HFF-Myc (cell line): ENCODE results near the gene CASP8.

ENCODE experiments used
- DNase-seq: peaks from one replicate; pipeline ENCODE4 v3.0.0-alpha.2; 2011; ENCODE audit warnings: low read depth; ENCODE audit errors: extremely low read depth
- H3K4me3 ChIP-seq: replicated peaks from 2 replicates; pipeline ENCODE4 v1.5.1; 2011; ENCODE audit warnings: low read depth, mild to moderate bottlenecking, control low read depth, low read length
- TF ChIP-seq, protein P1 (sequence below): IDR thresholded peaks from 2 replicates; pipeline ENCODE4 v1.5.1; 2012; ENCODE audit warnings: mild to moderate bottlenecking, low read depth, low read length, control low read depth; ENCODE audit errors: missing control alignments

CASP8 gene

DNA sequence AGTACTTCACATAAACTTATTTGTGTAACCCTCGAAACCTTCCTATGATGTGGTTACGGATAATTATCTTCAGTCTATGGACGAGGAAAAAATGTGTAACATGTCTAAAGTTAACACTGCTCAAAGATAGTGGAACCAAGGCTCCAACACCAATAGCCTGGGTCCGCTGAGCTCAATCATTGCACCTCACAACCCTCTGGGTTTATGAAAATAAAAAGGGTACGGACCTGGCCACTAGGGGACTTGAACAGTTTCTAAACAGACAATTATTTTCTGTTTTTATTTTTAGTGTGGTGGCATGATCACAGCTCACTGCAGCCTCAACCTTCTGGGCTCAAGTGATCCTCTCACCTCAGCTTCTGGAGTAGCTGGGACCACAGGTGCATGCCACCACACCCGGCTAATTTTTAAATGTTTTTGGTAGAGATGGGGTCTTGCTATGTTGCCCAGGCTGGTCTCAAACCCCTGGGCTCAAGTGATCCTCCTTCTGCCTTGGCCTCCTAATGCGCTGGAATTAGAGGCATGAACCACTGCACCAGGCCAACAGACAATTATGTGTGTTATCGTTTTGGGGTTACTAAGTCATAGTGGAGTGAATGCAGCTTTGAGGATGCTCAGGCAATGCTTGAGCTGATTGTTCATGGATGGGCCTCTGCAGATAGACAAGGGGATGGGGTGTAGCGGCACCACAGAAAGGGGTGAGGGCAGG lies 10.1 kb downstream of the CASP8 start:
- no peak for DNase-seq
- H3K4me3 ChIP-seq, result no peak overlapping the region
- TF ChIP-seq, protein P1, sequence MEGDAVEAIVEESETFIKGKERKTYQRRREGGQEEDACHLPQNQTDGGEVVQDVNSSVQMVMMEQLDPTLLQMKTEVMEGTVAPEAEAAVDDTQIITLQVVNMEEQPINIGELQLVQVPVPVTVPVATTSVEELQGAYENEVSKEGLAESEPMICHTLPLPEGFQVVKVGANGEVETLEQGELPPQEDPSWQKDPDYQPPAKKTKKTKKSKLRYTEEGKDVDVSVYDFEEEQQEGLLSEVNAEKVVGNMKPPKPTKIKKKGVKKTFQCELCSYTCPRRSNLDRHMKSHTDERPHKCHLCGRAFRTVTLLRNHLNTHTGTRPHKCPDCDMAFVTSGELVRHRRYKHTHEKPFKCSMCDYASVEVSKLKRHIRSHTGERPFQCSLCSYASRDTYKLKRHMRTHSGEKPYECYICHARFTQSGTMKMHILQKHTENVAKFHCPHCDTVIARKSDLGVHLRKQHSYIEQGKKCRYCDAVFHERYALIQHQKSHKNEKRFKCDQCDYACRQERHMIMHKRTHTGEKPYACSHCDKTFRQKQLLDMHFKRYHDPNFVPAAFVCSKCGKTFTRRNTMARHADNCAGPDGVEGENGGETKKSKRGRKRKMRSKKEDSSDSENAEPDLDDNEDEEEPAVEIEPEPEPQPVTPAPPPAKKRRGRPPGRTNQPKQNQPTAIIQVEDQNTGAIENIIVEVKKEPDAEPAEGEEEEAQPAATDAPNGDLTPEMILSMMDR, result no peak

DNA sequence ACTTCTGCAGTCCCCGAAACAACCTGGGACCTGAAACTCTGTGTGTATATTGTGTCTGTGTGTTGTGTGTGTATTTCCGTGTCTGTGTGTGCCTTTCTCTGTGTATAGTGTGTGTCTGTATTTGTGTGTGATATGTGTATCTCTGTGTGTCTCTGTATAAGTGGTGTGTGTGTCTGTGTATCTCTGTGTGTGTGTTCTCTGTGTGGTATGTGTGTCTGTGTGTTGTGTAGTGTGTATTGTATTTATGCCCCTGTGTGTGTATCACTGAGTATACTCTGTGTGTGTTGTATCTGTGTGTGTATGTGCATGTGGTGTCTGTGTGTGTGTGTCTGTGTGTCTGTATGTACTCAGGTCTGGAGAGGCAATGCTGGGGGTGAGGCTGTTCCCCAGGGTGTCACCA lies 11.6 kb downstream of the CASP8 start:
- TF ChIP-seq, protein P1, result no peak
- no peak overlapping the region for H3K4me3 ChIP-seq
- no peak for DNase-seq

GRCh38 chr2:201273330-201273983 lies 13.1 kb downstream of the CASP8 start:
- H3K4me3 ChIP-seq, result no peak overlapping the region
- no peak for DNase-seq
- TF ChIP-seq, protein P1, result no peak

- no peak for DNase-seq
- H3K4me3 ChIP-seq, result no peak overlapping the region
- TF ChIP-seq, protein P1, result no peak
Observed at GRCh38 chr2:201275069-201275468, 14.7 kb downstream of the CASP8 start.

DNA sequence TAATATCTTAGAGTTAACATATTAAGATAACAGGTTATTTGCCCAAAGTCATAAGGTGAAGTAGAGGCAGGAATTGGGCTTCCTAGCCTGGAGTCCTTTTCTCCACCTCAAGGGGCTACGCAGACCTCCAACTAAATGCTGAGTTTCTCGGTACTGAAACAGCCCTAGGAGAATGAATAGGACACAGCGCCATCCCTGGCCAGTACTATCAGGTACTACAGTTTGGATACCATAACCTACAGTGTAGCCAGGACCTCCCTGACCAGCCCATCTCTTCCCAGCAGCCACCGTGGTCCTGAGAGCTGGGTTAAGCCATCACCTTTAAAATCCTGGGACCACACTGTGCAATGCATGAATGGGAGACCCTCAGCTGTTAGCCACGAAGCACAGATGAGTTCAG lies 15.7 kb downstream of the CASP8 start:
- DNase-seq, result no peak
- TF ChIP-seq, protein P1, result no peak
- H3K4me3 ChIP-seq, result no peak overlapping the region

- TF ChIP-seq, protein P1, result no peak
- DNase-seq, result no peak
Observed at GRCh38 chr2:201276511-201276910, 16.2 kb downstream of the CASP8 start.

More at GRCh38 chr2:201276511-201276910, 16.2 kb downstream of the CASP8 start:
- H3K4me3 ChIP-seq, result no peak overlapping the region
